RWPE1 (cell line): Measurements from ENCODE around the gene CCDC60.
A peak's percentile ranks its signal among the peaks of the same experiment; 100 is the strongest.

Experiments used
- CTCF ChIA-PET: fragments of 350-600 bp; sonication (Branson Sonifier 250); formaldehyde crosslinking; extraction: SDS; loops from one replicate; lab custom pipeline; 2021; lab: Yijun Ruan, JAX
- POLR2A ChIA-PET: fragments of 400-600 bp; formaldehyde crosslinking; extraction: SDS; loops from one replicate; lab custom pipeline; 2020; ENCODE audit warnings: antibody characterized with exemption; ENCODE audit not compliant: low non-redundant PET; lab: Yijun Ruan, JAX
- DNase-seq: peaks from one replicate; pipeline ENCODE4 v3.0.0; 2012; ENCODE audit warnings: low spot score
- H3K27ac ChIP-seq: fragments of 450-650 bp; 2 replicates; pipeline ENCODE4 v1.5.1; 2017
- TF ChIP-seq, protein P1 (sequence below): fragments of 450-650 bp; conservative IDR thresholded peaks from 2 replicates; pipeline ENCODE4 v1.5.1; 2017; ENCODE audit warnings: low read depth, mild to moderate bottlenecking

Gene CCDC60, protein sequence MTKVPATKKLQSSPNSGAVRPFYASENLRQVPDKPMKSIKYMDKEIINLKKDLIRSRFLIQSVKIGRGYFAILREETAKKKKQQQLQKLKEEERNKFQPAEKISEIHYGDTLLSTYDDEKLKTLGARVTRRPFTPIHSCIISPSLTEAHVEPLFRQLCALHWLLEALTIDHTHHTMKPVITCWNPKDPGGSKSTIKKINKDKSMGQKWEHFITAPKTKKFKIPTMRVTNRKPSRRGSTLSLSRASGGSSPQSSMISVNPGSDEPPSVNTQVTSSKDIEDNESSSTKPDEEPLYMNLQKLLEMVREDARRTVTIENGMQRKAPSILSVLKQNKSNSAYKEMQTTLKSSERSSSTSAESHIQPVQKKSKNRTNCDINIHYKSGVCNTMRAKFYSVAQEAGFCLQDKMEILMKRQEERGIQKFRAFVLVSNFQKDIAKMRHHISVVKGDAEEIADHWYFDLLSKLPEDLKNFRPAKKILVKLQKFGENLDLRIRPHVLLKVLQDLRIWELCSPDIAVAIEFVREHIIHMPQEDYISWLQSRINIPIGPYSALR

DNA sequence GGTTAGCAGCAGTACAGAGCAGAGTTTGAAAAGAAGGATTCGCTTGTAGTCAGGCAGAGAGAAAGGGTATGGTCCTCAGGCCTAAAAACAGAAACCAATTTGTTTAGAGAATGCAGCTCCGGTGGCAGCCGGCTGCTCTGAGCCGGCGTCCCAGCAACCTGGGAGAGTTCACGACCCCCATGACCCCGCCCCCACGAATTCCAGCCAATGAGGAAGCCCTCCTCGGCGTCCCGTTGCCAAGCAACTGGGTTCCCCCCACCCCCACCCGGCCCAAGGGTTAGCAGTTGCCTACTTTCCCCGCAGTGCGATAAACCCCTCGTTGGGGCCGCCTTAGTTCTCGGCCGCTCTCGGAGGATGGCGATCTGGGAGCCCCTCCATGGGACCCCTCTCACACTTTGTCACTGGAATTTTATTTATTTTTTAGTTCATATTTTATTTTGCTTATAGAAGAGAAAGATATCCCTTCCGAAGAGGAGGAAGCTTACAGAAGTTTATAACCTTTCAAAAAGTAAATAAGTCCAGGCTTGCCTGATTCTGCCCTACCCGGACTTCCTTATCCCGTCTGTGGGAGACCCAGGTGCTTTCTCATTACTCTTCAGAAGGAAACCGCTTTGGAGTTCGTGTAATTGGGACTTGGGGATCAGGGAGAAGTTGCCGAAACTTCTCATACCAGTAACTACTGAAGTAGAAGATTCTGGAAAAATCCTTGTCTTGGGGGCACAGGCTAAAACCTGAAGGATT is at the start of gene CCDC60:
TSS of gene CCDC60 (plus strand) at position 300 of the 741 bp plus-strand sequence. CDS start 448 bp downstream, outside the sequence.
- H3K27ac ChIP-seq = no peak within 1 kb of the TSS
- TF ChIP-seq, protein P1, sequence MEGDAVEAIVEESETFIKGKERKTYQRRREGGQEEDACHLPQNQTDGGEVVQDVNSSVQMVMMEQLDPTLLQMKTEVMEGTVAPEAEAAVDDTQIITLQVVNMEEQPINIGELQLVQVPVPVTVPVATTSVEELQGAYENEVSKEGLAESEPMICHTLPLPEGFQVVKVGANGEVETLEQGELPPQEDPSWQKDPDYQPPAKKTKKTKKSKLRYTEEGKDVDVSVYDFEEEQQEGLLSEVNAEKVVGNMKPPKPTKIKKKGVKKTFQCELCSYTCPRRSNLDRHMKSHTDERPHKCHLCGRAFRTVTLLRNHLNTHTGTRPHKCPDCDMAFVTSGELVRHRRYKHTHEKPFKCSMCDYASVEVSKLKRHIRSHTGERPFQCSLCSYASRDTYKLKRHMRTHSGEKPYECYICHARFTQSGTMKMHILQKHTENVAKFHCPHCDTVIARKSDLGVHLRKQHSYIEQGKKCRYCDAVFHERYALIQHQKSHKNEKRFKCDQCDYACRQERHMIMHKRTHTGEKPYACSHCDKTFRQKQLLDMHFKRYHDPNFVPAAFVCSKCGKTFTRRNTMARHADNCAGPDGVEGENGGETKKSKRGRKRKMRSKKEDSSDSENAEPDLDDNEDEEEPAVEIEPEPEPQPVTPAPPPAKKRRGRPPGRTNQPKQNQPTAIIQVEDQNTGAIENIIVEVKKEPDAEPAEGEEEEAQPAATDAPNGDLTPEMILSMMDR = no peak
- peak; percentile 51 for DNase-seq
- ChIA-PET POLR2A (no interaction called here), CTCF (no interaction called here)

DNA sequence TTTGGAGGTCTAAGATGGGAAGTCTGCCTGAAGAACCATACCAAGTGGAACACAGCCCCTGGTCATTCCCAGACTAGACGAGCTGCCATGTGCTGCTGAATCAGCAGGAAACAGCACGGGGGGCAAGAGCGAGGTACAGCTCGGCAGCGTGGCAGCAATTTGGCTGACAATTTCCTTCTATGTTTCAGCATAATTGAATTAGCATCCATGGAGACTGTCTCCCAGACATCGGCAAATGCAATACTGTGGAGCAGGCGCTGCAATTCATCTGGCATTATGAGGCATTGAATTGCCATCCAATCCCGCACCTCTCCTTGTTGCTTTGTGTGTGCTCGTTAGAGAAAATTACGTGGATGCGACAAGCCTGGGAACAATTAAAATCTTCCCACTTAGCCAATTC is 46.0 kb upstream of the CCDC60 start:
- TF ChIP-seq, protein P1 = no peak
- DNase-seq = no peak
- CTCF ChIA-PET = no interaction called here
- no peak overlapping the region for H3K27ac ChIP-seq
- POLR2A ChIA-PET = no interaction called here

DNA sequence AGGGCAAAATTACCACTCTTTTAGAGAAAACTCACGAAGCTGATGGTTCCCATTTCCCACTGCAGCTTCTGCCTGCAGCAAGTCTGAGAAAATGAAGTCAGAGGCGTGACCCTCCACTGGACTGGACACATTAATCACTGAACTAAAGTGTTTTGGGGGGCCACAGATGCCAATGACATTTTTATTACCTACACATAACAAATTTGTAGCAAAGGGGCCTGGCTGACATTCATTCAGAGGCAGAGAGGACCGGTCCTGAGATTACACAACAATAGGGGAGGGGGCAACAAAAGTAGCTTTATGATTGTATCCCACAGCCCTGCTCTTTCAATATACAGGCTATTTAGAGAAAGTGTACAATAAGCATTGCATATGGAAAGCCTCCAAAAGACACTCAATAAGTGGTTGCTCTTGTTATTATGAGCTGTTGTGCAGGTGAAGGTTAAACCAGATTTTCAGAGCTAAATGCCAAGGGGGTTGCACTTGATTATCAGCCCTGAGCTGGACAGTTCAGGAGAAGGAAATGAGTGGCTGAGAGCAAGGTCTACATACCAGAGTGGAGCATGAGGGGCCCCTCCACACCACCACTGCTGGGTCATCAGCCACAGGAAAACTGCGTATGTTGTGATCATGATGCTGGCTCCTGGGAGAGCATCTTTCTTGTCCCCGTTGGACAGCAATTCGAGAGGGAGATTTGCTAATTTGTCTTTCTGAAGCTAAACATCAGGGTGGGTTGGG is 41.5 kb upstream of the CCDC60 start:
- TF ChIP-seq, protein P1 = no peak
- ChIA-PET CTCF (no interaction called here), POLR2A (no interaction called here)
- DNase-seq = no peak
- no peak overlapping the region for H3K27ac ChIP-seq

DNA sequence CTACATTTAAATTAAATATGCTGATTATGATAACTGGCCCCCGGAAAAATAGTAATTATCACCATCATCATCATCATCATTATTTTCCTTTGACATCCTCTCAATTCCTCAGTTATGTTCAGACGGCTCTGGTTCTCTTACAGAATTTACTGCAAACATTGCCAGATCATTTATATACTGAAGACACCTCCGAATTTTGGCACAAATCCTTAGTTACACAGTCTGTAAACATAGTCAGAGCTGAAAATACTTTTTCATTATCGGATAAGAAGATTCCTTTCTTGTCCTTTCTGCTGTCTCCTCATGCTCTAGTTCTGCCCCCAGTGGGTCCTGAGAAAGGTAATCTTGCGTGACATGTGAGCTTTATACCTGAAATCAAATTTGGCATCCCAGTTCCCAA is 40.3 kb upstream of the CCDC60 start:
- TF ChIP-seq, protein P1 = no peak
- ChIA-PET CTCF (no interaction called here), POLR2A (no interaction called here)
- DNase-seq = no peak
- no peak overlapping the region for H3K27ac ChIP-seq

DNA sequence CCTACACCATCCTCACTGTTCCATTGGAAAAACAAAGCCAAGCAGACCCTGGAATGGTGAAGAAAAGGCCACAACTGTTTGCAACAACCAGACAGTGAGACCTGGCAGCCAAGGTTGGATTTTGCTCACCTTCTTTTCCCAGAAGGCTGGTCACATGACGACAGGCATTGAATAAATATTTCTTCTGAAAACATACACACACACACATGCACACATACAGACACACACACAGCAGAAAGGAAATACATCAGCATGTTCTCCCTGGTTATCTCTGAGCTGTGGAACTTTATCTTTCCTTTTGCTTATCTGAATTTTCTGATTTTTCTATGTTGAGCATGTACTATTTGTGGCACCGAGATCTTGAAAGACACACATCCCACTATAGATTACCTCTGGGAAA is 38.0 kb upstream of the CCDC60 start:
- ChIA-PET CTCF (no interaction called here), POLR2A (no interaction called here)
- TF ChIP-seq, protein P1 = no peak
- no peak for DNase-seq
- no peak overlapping the region for H3K27ac ChIP-seq

DNA sequence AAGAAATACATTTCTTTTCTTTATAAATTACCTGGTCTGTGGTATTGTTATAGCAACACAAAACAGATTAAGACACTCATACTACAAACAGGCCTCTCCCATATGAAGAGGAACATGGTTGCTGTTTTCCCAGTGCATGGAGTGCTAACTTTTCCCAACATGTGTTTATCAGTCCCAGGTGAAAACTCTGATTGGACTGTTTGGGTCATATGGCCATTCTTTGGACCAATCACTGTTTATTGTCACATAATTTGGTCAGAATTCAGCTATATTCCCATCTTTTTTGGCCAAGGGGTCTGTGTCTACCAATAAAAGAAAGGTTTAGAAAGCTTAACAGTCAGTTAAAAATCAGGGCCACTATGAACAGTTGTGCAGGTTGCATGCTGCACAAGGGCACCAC is 35.4 kb upstream of the CCDC60 start:
- CTCF ChIA-PET = no interaction called here
- H3K27ac ChIP-seq = no peak overlapping the region
- DNase-seq = no peak
- TF ChIP-seq, protein P1 = no peak
- POLR2A ChIA-PET = no interaction called here
